Mesendoderm (in vitro differentiated cells): ENCODE measurements around the gene FSTL4.

Source experiments
- DNase-seq: peaks from one replicate; pipeline ENCODE4 v3.0.0; 2013
- H2AK5ac ChIP-seq: 2 replicates; pipeline ENCODE4 v1.6.1; 2013; ENCODE audit warnings: low read length, inconsistent platforms
- H2BK120ac ChIP-seq: 2 replicates; pipeline ENCODE4 v1.6.1; 2013; ENCODE audit warnings: low read depth, mild to moderate bottlenecking, low read length, moderate library complexity, mixed read lengths
- H2BK15ac ChIP-seq: replicated peaks from 2 replicates; pipeline ENCODE4 v1.6.1; 2013; ENCODE audit warnings: low read depth, mild to moderate bottlenecking, moderate library complexity
- H2BK5ac ChIP-seq: 2 replicates; pipeline ENCODE4 v1.6.1; 2013; ENCODE audit warnings: low read length, inconsistent platforms
- H3K18ac ChIP-seq: 2 replicates; pipeline ENCODE4 v1.6.1; 2013; ENCODE audit warnings: mild to moderate bottlenecking, low read length, mixed read lengths
- H3K23ac ChIP-seq: one replicate; pipeline ENCODE4 v1.6.1; 2013; ENCODE audit warnings: low read length
- H3K27ac ChIP-seq: 2 replicates; pipeline ENCODE4 v1.5.1; 2013; ENCODE audit warnings: low read depth, mild to moderate bottlenecking, inconsistent platforms, low read length, moderate library complexity
- H3K27me3 ChIP-seq: 2 replicates; pipeline ENCODE4 v1.6.1; 2013; ENCODE audit warnings: low read length, control low read depth, mild to moderate bottlenecking, inconsistent platforms; ENCODE audit not compliant: insufficient read depth, poor library complexity
- H3K36me3 ChIP-seq: 2 replicates; pipeline ENCODE4 v1.6.1; 2013; ENCODE audit warnings: low read length, inconsistent platforms; ENCODE audit not compliant: control insufficient read depth, insufficient read depth
- H3K4ac ChIP-seq: one replicate; pipeline ENCODE4 v1.6.1; 2013; ENCODE audit warnings: low read depth, mild to moderate bottlenecking, low read length, moderate library complexity
- H3K4me1 ChIP-seq: 2 replicates; pipeline ENCODE4 v1.6.1; 2013; ENCODE audit warnings: low read depth, low read length, inconsistent platforms; ENCODE audit not compliant: control insufficient read depth
- H3K4me2 ChIP-seq: 2 replicates; pipeline ENCODE4 v1.6.1; 2013; ENCODE audit warnings: low read length
- H3K4me3 ChIP-seq: 2 replicates; pipeline ENCODE4 v1.5.1; 2013; ENCODE audit warnings: mild to moderate bottlenecking, low read length
- H3K56ac ChIP-seq: one replicate; pipeline ENCODE4 v1.6.1; 2013; ENCODE audit warnings: low read length
- H3K79me1 ChIP-seq: 2 replicates; pipeline ENCODE4 v1.6.1; 2013; ENCODE audit warnings: low read length, inconsistent platforms
- H3K79me2 ChIP-seq: 2 replicates; pipeline ENCODE4 v1.6.1; 2013; ENCODE audit warnings: mild to moderate bottlenecking, low read length; ENCODE audit not compliant: control insufficient read depth, insufficient read depth
- H3K9ac ChIP-seq: 2 replicates; pipeline ENCODE4 v1.6.1; 2013; ENCODE audit warnings: low read length, inconsistent platforms
- H4K5ac ChIP-seq: one replicate; pipeline ENCODE4 v1.6.1; 2013; ENCODE audit warnings: low read length
- H4K8ac ChIP-seq: one replicate; pipeline ENCODE4 v1.6.1; 2013; ENCODE audit warnings: low read depth, mild to moderate bottlenecking, control low read depth, low read length, moderate library complexity
- WGBS: extraction: QIAGEN DNeasy Blood & Tissue Kit; methylation state at CpG from one replicate; pipeline ENCODE4 v1.1.7; 2013; ENCODE audit warnings: low lambda C conversion rate, missing lambda C conversion rate; ENCODE audit not compliant: insufficient coverage; ENCODE audit errors: extremely low coverage; 5-methylcytosine and 5-hydroxymethylcytosine counted together

FSTL4 gene

GRCh38 chr5:133440467-133441115, 171.8 kb downstream of the FSTL4 start:
- Histone ChIP-seq H3K27me3 (no peaks in the 10 kb centered on the region), H3K79me1 (no peaks in the 10 kb centered on the region), H3K79me2 (no peaks in the 10 kb centered on the region), H3K4me1 (no peaks in the 10 kb centered on the region), H3K36me3 (no peaks in the 10 kb centered on the region), H3K4me2 (no peak overlapping the region), H2BK15ac (no peak overlapping the region), H4K8ac (no peak overlapping the region), H3K4me3 (no peak overlapping the region), H3K9ac (no peak overlapping the region), H3K27ac (no peak overlapping the region), H3K4ac (no peak overlapping the region), H3K56ac (no peak overlapping the region), H2BK5ac (no peak overlapping the region), H4K5ac (no peak overlapping the region), H2BK120ac (no peak overlapping the region), H3K18ac (no peak overlapping the region), H2AK5ac (no peak overlapping the region), H3K23ac (no peak overlapping the region)
- no CpG with 5 or more reads among the region's 7 CpGs for WGBS
- DNase-seq, result no peak

GRCh38 chr5:133439859-133440258, 172.5 kb downstream of the FSTL4 start:
- Histone ChIP-seq H4K8ac (no peak overlapping the region), H3K4ac (no peak overlapping the region), H3K4me3 (no peak overlapping the region), H2BK120ac (no peak overlapping the region), H2BK5ac (no peak overlapping the region), H3K18ac (no peak overlapping the region), H2BK15ac (no peak overlapping the region), H3K4me2 (no peak overlapping the region), H3K36me3 (no peaks in the 10 kb centered on the region), H3K27me3 (no peaks in the 10 kb centered on the region), H3K23ac (no peak overlapping the region), H3K79me1 (no peaks in the 10 kb centered on the region), H3K79me2 (no peaks in the 10 kb centered on the region), H3K27ac (no peak overlapping the region), H3K9ac (no peak overlapping the region), H4K5ac (no peak overlapping the region), H3K4me1 (no peaks in the 10 kb centered on the region), H2AK5ac (no peak overlapping the region), H3K56ac (no peak overlapping the region)
- WGBS, result no CpG with 5 or more reads among the region's 8 CpGs
- no peak for DNase-seq

DNA sequence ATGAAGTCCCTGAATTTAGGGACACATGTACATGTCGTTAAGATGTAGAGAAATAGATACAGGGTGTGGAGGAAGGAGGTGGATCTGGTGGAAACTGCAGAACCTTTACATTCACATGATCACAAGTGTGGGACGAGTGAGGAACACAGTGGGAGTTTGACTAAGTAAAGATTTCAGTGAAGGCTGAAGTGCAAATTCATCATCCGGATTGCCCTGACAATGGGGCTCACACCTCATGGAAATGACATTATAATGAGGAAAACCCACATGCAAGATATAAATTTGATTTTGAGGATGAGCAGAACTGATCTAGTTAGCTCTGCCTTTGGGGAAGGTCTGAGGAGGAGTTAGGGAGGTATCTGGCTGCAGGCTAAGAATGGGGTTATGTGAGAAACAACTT, 173.9 kb downstream of the FSTL4 start:
- no peak overlapping the region for H4K5ac ChIP-seq
- no peak overlapping the region for H3K4me3 ChIP-seq
- H3K4me2 ChIP-seq, result no peak overlapping the region
- no peaks in the 10 kb centered on the region for H3K79me2 ChIP-seq
- H3K27me3 ChIP-seq, result no peaks in the 10 kb centered on the region
- no peak overlapping the region for H3K9ac ChIP-seq
- no peak overlapping the region for H3K56ac ChIP-seq
- no peak for DNase-seq
- H3K18ac ChIP-seq, result no peak overlapping the region
- H3K79me1 ChIP-seq, result no peaks in the 10 kb centered on the region
- H4K8ac ChIP-seq, result no peak overlapping the region
- H2BK5ac ChIP-seq, result no peak overlapping the region
- no peak overlapping the region for H2BK120ac ChIP-seq
- H3K4me1 ChIP-seq, result no peaks in the 10 kb centered on the region
- no peak overlapping the region for H2AK5ac ChIP-seq
- no peaks in the 10 kb centered on the region for H3K36me3 ChIP-seq
- H3K4ac ChIP-seq, result no peak overlapping the region
- WGBS, result 100% methylated on average over 1 of the region's 3 CpGs
- no peak overlapping the region for H2BK15ac ChIP-seq
- H3K23ac ChIP-seq, result no peak overlapping the region
- no peak overlapping the region for H3K27ac ChIP-seq

GRCh38 chr5:133434336-133434735, 178.0 kb downstream of the FSTL4 start:
- no peak overlapping the region for H2AK5ac ChIP-seq
- no peak for DNase-seq
- H3K4me3 ChIP-seq, result no peak overlapping the region
- no peaks in the 10 kb centered on the region for H3K27me3 ChIP-seq
- no peak overlapping the region for H2BK5ac ChIP-seq
- no peak overlapping the region for H3K4ac ChIP-seq
- no peak overlapping the region for H3K23ac ChIP-seq
- H3K79me1 ChIP-seq, result no peaks in the 10 kb centered on the region
- no peak overlapping the region for H3K18ac ChIP-seq
- no peaks in the 10 kb centered on the region for H3K36me3 ChIP-seq
- no peak overlapping the region for H4K8ac ChIP-seq
- no peak overlapping the region for H2BK15ac ChIP-seq
- H3K79me2 ChIP-seq, result no peaks in the 10 kb centered on the region
- no peak overlapping the region for H3K4me2 ChIP-seq
- H3K27ac ChIP-seq, result no peak overlapping the region
- H3K9ac ChIP-seq, result no peak overlapping the region
- no peak overlapping the region for H2BK120ac ChIP-seq
- H3K4me1 ChIP-seq, result no peaks in the 10 kb centered on the region
- H3K56ac ChIP-seq, result no peak overlapping the region
- H4K5ac ChIP-seq, result no peak overlapping the region

- Histone ChIP-seq H3K36me3 (no peaks in the 10 kb centered on the region), H3K79me1 (no peaks in the 10 kb centered on the region), H3K23ac (no peak overlapping the region), H4K5ac (no peak overlapping the region), H3K27ac (no peak overlapping the region), H3K27me3 (no peaks in the 10 kb centered on the region), H3K9ac (no peak overlapping the region), H2BK15ac (no peak overlapping the region), H3K4ac (no peak overlapping the region), H3K56ac (no peak overlapping the region), H3K4me1 (no peaks in the 10 kb centered on the region), H2BK5ac (no peak overlapping the region), H2BK120ac (no peak overlapping the region), H3K18ac (no peak overlapping the region), H3K4me2 (no peak overlapping the region), H4K8ac (no peak overlapping the region), H3K79me2 (no peaks in the 10 kb centered on the region), H3K4me3 (no peak overlapping the region), H2AK5ac (no peak overlapping the region)
- DNase-seq, result peak; percentile 50
- no CpG with 5 or more reads among the region's 6 CpGs for WGBS
These were observed 178.7 kb downstream of the FSTL4 start for GRCh38 chr5:133433641-133434040.

DNA sequence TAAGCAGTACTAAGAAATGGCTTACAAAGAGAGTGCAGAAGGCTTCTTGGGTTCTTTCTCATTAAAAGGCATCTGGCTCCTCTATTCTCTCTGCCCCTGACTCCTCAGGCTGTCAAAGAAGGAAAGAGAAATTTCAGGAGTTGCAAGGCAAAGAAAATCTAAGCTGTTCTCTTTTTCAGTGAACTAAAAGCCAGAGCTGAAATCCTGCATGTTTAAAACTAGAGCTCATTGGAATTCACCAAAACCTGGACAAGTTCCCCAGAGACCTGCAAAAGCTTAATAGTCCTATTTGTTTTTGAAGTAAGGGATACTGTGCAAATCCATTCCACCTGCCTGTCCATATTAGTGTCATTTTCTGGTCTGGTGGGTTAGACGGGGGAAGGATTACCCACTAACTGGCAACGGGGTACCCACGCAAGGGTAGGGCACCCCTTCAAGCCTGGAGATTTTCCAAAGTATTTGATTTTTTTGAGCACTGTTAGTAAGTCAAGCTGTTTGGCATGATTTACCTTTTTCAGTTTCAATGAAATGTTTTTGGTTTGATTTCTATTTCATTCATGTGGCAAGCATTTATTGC, 179.3 kb downstream of the FSTL4 start:
- Histone ChIP-seq H2AK5ac (no peak overlapping the region), H2BK120ac (no peak overlapping the region), H4K8ac (no peak overlapping the region), H2BK15ac (no peak overlapping the region), H2BK5ac (no peak overlapping the region), H3K27ac (no peak overlapping the region), H3K56ac (no peak overlapping the region), H3K27me3 (no peaks in the 10 kb centered on the region), H3K79me2 (no peaks in the 10 kb centered on the region), H3K36me3 (no peaks in the 10 kb centered on the region), H3K23ac (no peak overlapping the region), H3K4me2 (no peak overlapping the region), H3K4me3 (no peak overlapping the region), H3K4ac (no peak overlapping the region), H3K9ac (no peak overlapping the region), H3K18ac (no peak overlapping the region), H4K5ac (no peak overlapping the region), H3K79me1 (no peaks in the 10 kb centered on the region), H3K4me1 (no peaks in the 10 kb centered on the region)
- no CpG with 5 or more reads among the region's 3 CpGs for WGBS
- DNase-seq, result no peak
